Activated T-helper 17 cell treated with anti-CD3 and anti-CD28 coated beads, Interleukin-2, amount 50 U/mL, for 72 hours (primary cell): ENCODE results near the gene OR1J4. TPM values are rescaled to one million over a fixed set of nuclear protein-coding genes. Genes with fewer than 3 reads are reported as not detected.
"Not testable (repeated sequence)": the region's sequence is repeated elsewhere in the genome, so short reads cannot be mapped to it uniquely, and the experiment has no call there.

ENCODE experiments used
- ATAC-seq: fragments of 150-1000 bp; cut with Tn5 transposase; replicated peaks from 2 replicates; pipeline ENCODE4 v1.10.0; 2021; ENCODE audit warnings: mild to moderate bottlenecking, moderate library complexity
- H3K27ac Mint-ChIP-seq: one replicate; pipeline ENCODE4 v1.8.0; 2022; ENCODE audit warnings: mixed read lengths
- H3K27me3 Mint-ChIP-seq: one replicate; pipeline ENCODE4 v1.8.0; 2022; ENCODE audit warnings: mixed read lengths
- H3K36me3 Mint-ChIP-seq: one replicate; pipeline ENCODE4 v1.8.0; 2022; ENCODE audit warnings: low read depth, mild to moderate bottlenecking, mixed read lengths
- H3K4me1 Mint-ChIP-seq: one replicate; pipeline ENCODE4 v1.8.0; 2022; ENCODE audit warnings: mixed read lengths
- H3K4me3 Mint-ChIP-seq: one replicate; pipeline ENCODE4 v1.8.0; 2022; ENCODE audit warnings: mild to moderate bottlenecking, mixed read lengths
- H3K9me3 Mint-ChIP-seq: one replicate; pipeline ENCODE4 v1.8.0; 2022; ENCODE audit warnings: mixed read lengths
- total RNA-seq, 2 donors: library from RNA; stranded (reverse); gene quantifications; one replicate each; pipeline ENCODE4 v1.2.3, GENCODE V29; 2022

The OR1J4 gene
- total RNA-seq, 2 donors from 2014 or later = not detected

DNA sequence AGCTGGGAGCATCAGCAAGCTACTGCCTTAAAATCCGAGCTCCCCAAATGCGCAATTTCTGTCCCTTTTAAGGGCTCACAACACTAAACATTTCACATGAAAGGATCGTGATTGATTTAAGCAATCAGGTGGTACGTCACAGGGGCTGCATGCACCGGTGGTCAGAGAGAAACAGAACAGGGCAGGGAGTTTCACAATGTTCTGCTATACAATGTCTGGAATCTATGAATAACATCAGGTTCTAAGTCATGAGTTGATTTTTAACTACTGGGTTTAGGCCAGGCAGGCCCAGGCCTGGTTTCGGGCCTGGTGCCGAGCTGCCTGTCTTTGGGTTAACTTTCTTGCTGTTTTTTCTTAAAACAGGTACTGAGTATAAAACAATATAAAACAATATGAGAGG, 18.1 kb downstream of the OR1J4 start:
- not testable (repeated sequence) for H3K4me3 Mint-ChIP-seq, H3K9me3 Mint-ChIP-seq, H3K4me1 Mint-ChIP-seq, H3K36me3 Mint-ChIP-seq, H3K27me3 Mint-ChIP-seq, H3K27ac Mint-ChIP-seq, ATAC-seq

DNA sequence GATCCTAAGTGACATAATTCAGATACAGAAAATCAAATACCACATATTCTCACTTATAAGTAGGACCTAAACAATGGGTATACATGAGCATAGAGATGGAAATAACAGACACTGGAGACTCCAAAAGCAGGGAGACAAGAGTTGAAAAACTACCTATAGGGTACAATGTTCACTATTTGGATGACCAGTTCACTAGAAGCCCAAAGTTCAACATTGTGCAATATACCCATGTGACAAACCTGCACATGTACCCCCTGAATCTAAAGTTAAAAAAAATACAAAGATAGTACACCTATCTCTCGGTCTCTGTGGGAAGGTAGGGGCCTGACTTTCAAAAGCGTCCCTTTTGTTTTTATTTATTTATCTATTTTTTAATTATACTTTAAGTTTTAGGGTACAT, 19.8 kb downstream of the OR1J4 start:
- no peaks in the 10 kb centered on the region for H3K27me3 Mint-ChIP-seq
- no peaks in the 10 kb centered on the region for H3K36me3 Mint-ChIP-seq
- peaks cover 7% of the 10 kb centered on the region for H3K9me3 Mint-ChIP-seq
- no peak overlapping the region for H3K4me3 Mint-ChIP-seq
- no peak for ATAC-seq
- H3K4me1 Mint-ChIP-seq = no peaks in the 10 kb centered on the region
- no peak overlapping the region for H3K27ac Mint-ChIP-seq

- Mint-ChIP-seq H3K4me3 (no peak overlapping the region), H3K4me1 (no peaks in the 10 kb centered on the region), H3K9me3 (no peaks in the 10 kb centered on the region), H3K36me3 (no peaks in the 10 kb centered on the region), H3K27ac (no peak overlapping the region), H3K27me3 (peaks cover 3% of the 10 kb centered on the region)
- no peak for ATAC-seq
Measured at GRCh38 chr9:122546196-122546595, 27.3 kb downstream of the OR1J4 start.

GRCh38 chr9:122551371-122551770, 32.4 kb downstream of the OR1J4 start:
- Mint-ChIP-seq H3K9me3 (no peaks in the 10 kb centered on the region), H3K27ac (no peak overlapping the region), H3K4me1 (no peaks in the 10 kb centered on the region), H3K36me3 (no peaks in the 10 kb centered on the region), H3K27me3 (peaks cover 7% of the 10 kb centered on the region), H3K4me3 (no peak overlapping the region)
- no peak for ATAC-seq

GRCh38 chr9:122552812-122553211, 33.9 kb downstream of the OR1J4 start, which contains the start of gene OR1N2:
Gene OR1N2 (plus strand): TSS chr9:122553112. CDS start chr9:122553212, 100 bp downstream.
- H3K27me3 Mint-ChIP-seq = peaks cover 7% of the 10 kb centered on the region
- no peak within 1 kb of the TSS for H3K4me3 Mint-ChIP-seq
- no peak within 1 kb of the TSS for H3K27ac Mint-ChIP-seq
- no peaks in the 10 kb centered on the region for H3K36me3 Mint-ChIP-seq
- H3K4me1 Mint-ChIP-seq = no peaks in the 10 kb centered on the region
- no peak for ATAC-seq
- no peaks in the 10 kb centered on the region for H3K9me3 Mint-ChIP-seq

DNA sequence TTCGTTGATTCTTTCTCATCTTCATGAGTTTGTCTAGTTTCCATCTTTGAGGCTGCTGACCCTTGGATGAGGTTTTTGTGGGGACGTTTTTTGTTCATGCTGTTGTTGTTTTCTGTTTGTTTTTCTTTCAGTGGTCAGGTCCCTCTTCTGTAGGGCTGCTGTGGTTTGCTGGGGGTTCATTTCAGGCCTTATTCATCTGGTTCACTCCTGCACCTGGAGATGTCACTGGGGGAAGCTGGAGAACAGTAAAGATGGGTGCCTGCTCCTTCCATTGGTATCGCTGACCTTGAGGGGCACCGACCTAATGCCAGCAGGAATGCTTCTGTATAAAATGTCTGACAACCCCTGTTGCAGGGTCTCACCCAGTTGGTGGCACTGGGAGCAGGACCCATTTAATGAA, 42.5 kb downstream of the OR1J4 start:
- Mint-ChIP-seq H3K27ac (no peak overlapping the region), H3K27me3 (peaks cover 3% of the 10 kb centered on the region), H3K4me3 (no peak overlapping the region), H3K4me1 (no peaks in the 10 kb centered on the region), H3K9me3 (peaks cover 9% of the 10 kb centered on the region), H3K36me3 (no peaks in the 10 kb centered on the region)
- no peak for ATAC-seq

DNA sequence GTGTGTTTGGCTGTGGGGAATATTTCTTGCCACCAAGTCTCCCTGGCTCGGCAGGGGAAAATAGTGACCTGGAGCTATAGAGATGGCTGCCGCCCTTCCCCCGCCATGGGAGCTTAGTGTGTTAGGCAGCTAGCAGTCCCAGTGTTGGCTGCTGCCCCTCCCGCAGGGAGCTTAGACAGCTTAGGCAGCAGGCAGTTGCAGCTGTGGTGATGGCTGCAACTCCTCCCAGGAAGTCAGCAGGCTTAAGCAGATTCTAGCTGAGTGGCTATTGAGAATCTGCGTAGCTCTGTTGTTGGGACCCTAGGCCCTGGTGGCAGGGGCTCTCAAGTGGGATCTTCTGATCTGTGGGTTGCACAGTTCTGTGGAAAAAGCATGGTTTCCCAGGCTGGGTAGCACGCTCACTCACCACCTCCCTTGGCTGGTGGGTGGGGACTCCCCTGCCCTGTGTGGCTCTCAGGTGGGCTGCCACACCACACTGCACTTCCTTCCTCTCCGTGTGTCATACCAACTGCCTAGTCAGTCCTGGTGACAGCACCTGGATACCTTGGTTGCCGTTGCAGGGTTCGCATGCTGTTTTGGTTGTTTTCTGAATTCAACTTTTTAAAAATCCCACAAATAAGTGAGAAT, 43.3 kb downstream of the OR1J4 start:
- ATAC-seq = no peak
- Mint-ChIP-seq H3K27ac (no peak overlapping the region), H3K4me1 (no peaks in the 10 kb centered on the region), H3K4me3 (no peak overlapping the region), H3K27me3 (peaks cover 3% of the 10 kb centered on the region), H3K36me3 (no peaks in the 10 kb centered on the region), H3K9me3 (peaks cover 9% of the 10 kb centered on the region)

GRCh38 chr9:122567901-122568300, 49.0 kb downstream of the OR1J4 start:
- Mint-ChIP-seq H3K4me1 (no peaks in the 10 kb centered on the region), H3K27ac (no peak overlapping the region), H3K27me3 (peaks cover 3% of the 10 kb centered on the region), H3K9me3 (no peaks in the 10 kb centered on the region), H3K4me3 (no peak overlapping the region), H3K36me3 (no peaks in the 10 kb centered on the region)
- no peak for ATAC-seq

Other genes with a start within 250 kb of the OR1J4 start
- under 1 TPM; 0.13 to 0.37 TPM for gene PTGS1, start 148.1 kb upstream of the OR1J4 start, total RNA-seq
- gene OR1J1, start 41.2 kb upstream of the OR1J4 start, total RNA-seq = not detected
- gene OR1J2, start 8.3 kb upstream of the OR1J4 start, total RNA-seq = not detected
- gene OR1N1, start 8.2 kb downstream of the OR1J4 start, total RNA-seq = not detected
- gene OR1N2, start 34.0 kb downstream of the OR1J4 start, total RNA-seq = under 1 TPM in 1 of 2 donors, not detected in 1; 0.37 TPM
- not detected for gene OR1L8, start 64.2 kb downstream of the OR1J4 start, total RNA-seq
- gene OR1Q1, start 95.6 kb downstream of the OR1J4 start, total RNA-seq = under 1 TPM in 1 of 2 donors, not detected in 1; 0.45 TPM
- gene OR1B1, start 138.5 kb downstream of the OR1J4 start, total RNA-seq = under 1 TPM; 0.26 TPM
- not detected for gene OR1L1, start 142.6 kb downstream of the OR1J4 start, total RNA-seq
- not detected for gene OR1L3, start 156.0 kb downstream of the OR1J4 start, total RNA-seq
- gene OR1L4, start 204.8 kb downstream of the OR1J4 start, total RNA-seq = not detected
- gene OR1L6, start 223.2 kb downstream of the OR1J4 start, total RNA-seq = not detected